RWPE1 (cell line): ENCODE data around the gene DLST.

Experiments used
- CTCF ChIA-PET: fragments of 350-600 bp; sonication (Branson Sonifier 250); formaldehyde crosslinking; extraction: SDS; loops from one replicate; lab custom pipeline; 2021; lab: Yijun Ruan, JAX
- POLR2A ChIA-PET: fragments of 400-600 bp; formaldehyde crosslinking; extraction: SDS; loops from one replicate; lab custom pipeline; 2020; ENCODE audit warnings: antibody characterized with exemption; ENCODE audit not compliant: low non-redundant PET; lab: Yijun Ruan, JAX
- DNase-seq: peaks from one replicate; pipeline ENCODE4 v3.0.0; 2012; ENCODE audit warnings: low spot score
- H3K27ac ChIP-seq: fragments of 450-650 bp; 2 replicates; pipeline ENCODE4 v1.5.1; 2017
- CTCF ChIP-seq: fragments of 450-650 bp; conservative IDR thresholded peaks from 2 replicates; pipeline ENCODE4 v1.5.1; 2017; ENCODE audit warnings: low read depth, mild to moderate bottlenecking

DLST gene

GRCh38 chr14:74840603-74841030 lies 41.1 kb upstream of the DLST start:
- POLR2A ChIA-PET = no interaction called here

GRCh38 chr14:74841230-74842207 lies 40.2 kb upstream of the DLST start:
- ChIA-PET POLR2A (no interaction called here), CTCF (interaction anchor here (0.6 to 2.1 kb wide), 2 partner anchors 11 to 19 kb away, joined by 4 to 7 read pairs; no protein-coding TSS in a partner anchor)
- no peak for TF ChIP-seq CTCF
- no peak for DNase-seq
- H3K27ac ChIP-seq = no peak overlapping the region

More at GRCh38 chr14:74840603-74841030, 41.1 kb upstream of the DLST start:
- CTCF ChIA-PET = interaction anchor here (0.6 kb wide), 3 partner anchors 12 to 455 kb away, joined by 3 to 4 read pairs (median 3); no protein-coding TSS in a partner anchor
- TF ChIP-seq CTCF = no peak
- DNase-seq = no peak
- no peak overlapping the region for H3K27ac ChIP-seq

GRCh38 chr14:74843653-74844052 lies 38.1 kb upstream of the DLST start:
- POLR2A ChIA-PET = no interaction called here
- no peak for DNase-seq
- TF ChIP-seq CTCF = no peak
- CTCF ChIA-PET = interaction anchor here (2.1 kb wide), 1 partner anchor 17 kb away, joined by 7 read pairs; no protein-coding TSS in a partner anchor
- no peak overlapping the region for H3K27ac ChIP-seq

- ChIA-PET POLR2A (no interaction called here), CTCF (interaction anchor here (1.0 kb wide), 1 partner anchor 15 kb away, joined by 6 read pairs; no protein-coding TSS in a partner anchor)
- no peak for TF ChIP-seq CTCF
- no peak overlapping the region for H3K27ac ChIP-seq
- DNase-seq = no peak
Measured at GRCh38 chr14:74846168-74846567, 35.5 kb upstream of the DLST start.

GRCh38 chr14:74846968-74847665 lies 34.6 kb upstream of the DLST start:
- ChIA-PET CTCF (no interaction called here), POLR2A (no interaction called here)
- no peak for DNase-seq
- no peak for TF ChIP-seq CTCF
- no peak overlapping the region for H3K27ac ChIP-seq

- no peak for TF ChIP-seq CTCF
- H3K27ac ChIP-seq = no peak overlapping the region
- DNase-seq = no peak
- CTCF ChIA-PET = interaction anchor here (0.9 kb wide), 1 partner anchor 12 kb away, joined by 4 read pairs; no protein-coding TSS in a partner anchor
- POLR2A ChIA-PET = no interaction called here
Measured at GRCh38 chr14:74848768-74849167, 32.9 kb upstream of the DLST start.
